ENCODE data around the gene CHCHD3.
"Not testable (repeated sequence)": the region's sequence is repeated elsewhere in the genome, so short reads cannot be mapped to it uniquely, and the experiment has no call there.

Gene CHCHD3

GRCh38 chr7:133044722-133045473 lies 37.0 kb downstream of the CHCHD3 start:
- no peak for DNase-seq (ENCODE audit: low spot score)

GRCh38 chr7:133040674-133041073 lies 41.2 kb downstream of the CHCHD3 start:
- no peak for DNase-seq (ENCODE audit: low spot score)

GRCh38 chr7:133040178-133040577 lies 41.7 kb downstream of the CHCHD3 start:
- DNase-seq (ENCODE audit: low spot score) = no peak

GRCh38 chr7:133039614-133040013 lies 42.3 kb downstream of the CHCHD3 start:
- DNase-seq (ENCODE audit: low spot score) = no peak

- DNase-seq (ENCODE audit: low spot score) = no peak
Observed at GRCh38 chr7:133036289-133036688, 45.6 kb downstream of the CHCHD3 start.

- not testable (repeated sequence) for DNase-seq (ENCODE audit: low spot score)
Observed at GRCh38 chr7:133035240-133035639, 46.6 kb downstream of the CHCHD3 start.

- DNase-seq (ENCODE audit: low spot score) = no peak
Observed at GRCh38 chr7:133030346-133030745, 51.5 kb downstream of the CHCHD3 start.

GRCh38 chr7:133029463-133029862 lies 52.4 kb downstream of the CHCHD3 start:
- DNase-seq (ENCODE audit: low spot score) = no peak

- DNase-seq (ENCODE audit: low spot score) = no peak
Observed at GRCh38 chr7:133027397-133027796, 54.5 kb downstream of the CHCHD3 start.

- DNase-seq (ENCODE audit: low spot score) = no peak
Observed at GRCh38 chr7:133026210-133026859, 55.6 kb downstream of the CHCHD3 start.

GRCh38 chr7:133025056-133025455 lies 56.8 kb downstream of the CHCHD3 start:
- DNase-seq (ENCODE audit: low spot score) = no peak

- DNase-seq (ENCODE audit: low spot score) = no peak
Observed at GRCh38 chr7:133024596-133024995, 57.3 kb downstream of the CHCHD3 start.

- no peak for DNase-seq (ENCODE audit: low spot score)
Observed at GRCh38 chr7:133023370-133024071, 58.4 kb downstream of the CHCHD3 start.

- DNase-seq (ENCODE audit: low spot score) = no peak
Observed at GRCh38 chr7:133022661-133023060, 59.2 kb downstream of the CHCHD3 start.

- no peak for DNase-seq (ENCODE audit: low spot score)
Observed at GRCh38 chr7:133021196-133021595, 60.7 kb downstream of the CHCHD3 start.

GRCh38 chr7:133020496-133020895 lies 61.4 kb downstream of the CHCHD3 start:
- no peak for DNase-seq (ENCODE audit: low spot score)

- no peak for DNase-seq (ENCODE audit: low spot score)
Observed at GRCh38 chr7:133019590-133019989, 62.3 kb downstream of the CHCHD3 start.

GRCh38 chr7:133016604-133017003 lies 65.3 kb downstream of the CHCHD3 start:
- no peak for DNase-seq (ENCODE audit: low spot score)

GRCh38 chr7:133015888-133016287 lies 66.0 kb downstream of the CHCHD3 start:
- DNase-seq (ENCODE audit: low spot score) = no peak

GRCh38 chr7:133011746-133012145 lies 70.1 kb downstream of the CHCHD3 start:
- DNase-seq (ENCODE audit: low spot score) = no peak

GRCh38 chr7:133009426-133010252 lies 72.3 kb downstream of the CHCHD3 start:
- DNase-seq (ENCODE audit: low spot score) = no peak

GRCh38 chr7:133007961-133008360 lies 73.9 kb downstream of the CHCHD3 start:
- no peak for DNase-seq (ENCODE audit: low spot score)

Measured in LoVo (cell line).